ENCODE data around the gene SF1.

SF1 gene

GRCh38 chr11:64723117-64723906 is 55.0 kb downstream of the SF1 start, which contains the start of gene NRXN2:
Gene NRXN2 (minus strand): TSS chr11:64723197. CDS start chr11:64713699, 9,498 bp downstream.
- DNase-seq = peak; percentile 90

- DNase-seq = no peak
These were observed 55.9 kb downstream of the SF1 start for GRCh38 chr11:64722141-64723065.

- DNase-seq = no peak
These were observed 57.0 kb downstream of the SF1 start for GRCh38 chr11:64721359-64721699.

- no peak for DNase-seq
These were observed 57.5 kb downstream of the SF1 start for GRCh38 chr11:64720640-64721358.

GRCh38 chr11:64720167-64720566 is 58.2 kb downstream of the SF1 start:
- no peak for DNase-seq

- DNase-seq = no peak
These were observed 58.9 kb downstream of the SF1 start for GRCh38 chr11:64719406-64719805.

GRCh38 chr11:64718780-64719124 is 59.6 kb downstream of the SF1 start:
- no peak for DNase-seq

GRCh38 chr11:64718084-64718779 is 60.1 kb downstream of the SF1 start:
- DNase-seq = no peak

GRCh38 chr11:64717268-64717578 is 61.1 kb downstream of the SF1 start:
- no peak for DNase-seq

- no peak for DNase-seq
These were observed 61.7 kb downstream of the SF1 start for GRCh38 chr11:64716473-64717267.

GRCh38 chr11:64715756-64716472 is 62.4 kb downstream of the SF1 start:
- no peak for DNase-seq

GRCh38 chr11:64715110-64715509 is 63.2 kb downstream of the SF1 start:
- DNase-seq = no peak

- no peak for DNase-seq
These were observed 63.7 kb downstream of the SF1 start for GRCh38 chr11:64714666-64715065.

All from CD4-positive, alpha-beta T cell treated with Interleukin-12 subunit alpha and Interleukin-12 subunit beta, for 1 hour (primary cell).